Measurements from ENCODE around the gene TTC39B.

The TTC39B gene

GRCh38 chr9:15271403-15271802 lies 35.6 kb downstream of the TTC39B start:
- no peak overlapping the region for H2BK12ac ChIP-seq (ENCODE audit: low read length)
- no peak overlapping the region for H2BK5ac ChIP-seq (ENCODE audit: low read length)
- H3K23ac ChIP-seq (ENCODE audit: low read depth, low read length, poor library complexity), result no peak overlapping the region
- H3K79me1 ChIP-seq (ENCODE audit: low read depth, low read length), result no peaks in the 10 kb centered on the region
- no peak overlapping the region for H3K18ac ChIP-seq (ENCODE audit: low read length)
- H3K27ac ChIP-seq (replicated peaks; ENCODE audit: low read length), result no peak overlapping the region
- H3K36me3 ChIP-seq (replicated peaks in 1 of 2; ENCODE audit: control insufficient read depth in 2 of 2, insufficient read depth in 2 of 2, low read length in 2 of 2), result no peaks in the 10 kb centered on the region
- no peak overlapping the region for H4K8ac ChIP-seq (ENCODE audit: low read depth, low read length)
- no peak overlapping the region for H3K4me3 ChIP-seq (ENCODE audit: low read length in 2 of 2)
- no peaks in the 10 kb centered on the region for H3K27me3 ChIP-seq (ENCODE audit: control insufficient read depth in 3 of 3, insufficient read depth in 3 of 3, low read depth in 1 of 3, low read length in 3 of 3)
- no peak overlapping the region for H2BK120ac ChIP-seq (ENCODE audit: low read depth, low read length)
- no peaks in the 10 kb centered on the region for H3K9me3 ChIP-seq (replicated peaks in 1 of 2; ENCODE audit: control insufficient read depth in 2 of 2, insufficient read depth in 1 of 2, low read depth in 1 of 2, low read length in 2 of 2)
- no peak overlapping the region for H3K4me2 ChIP-seq (ENCODE audit: insufficient read depth, low read length, poor library complexity, severe bottlenecking)
- no CpG with 5 or more reads among the region's 7 CpGs for WGBS, 2 donors (ENCODE audit: extremely low coverage in 2 of 2, insufficient read length in 2 of 2, insufficient replicate concordance in 1 of 2)
- H2AFZ ChIP-seq (ENCODE audit: low read length), result no peak overlapping the region
- no peak overlapping the region for H3K14ac ChIP-seq (ENCODE audit: low read length)
- H3K9ac ChIP-seq (ENCODE audit: low read depth, low read length, poor library complexity), result no peak overlapping the region
- no peak overlapping the region for H2BK15ac ChIP-seq (ENCODE audit: low read length)
- H2AK5ac ChIP-seq (ENCODE audit: low read depth, low read length), result no peak overlapping the region
- no peak overlapping the region for H4K91ac ChIP-seq (ENCODE audit: low read depth, low read length, poor library complexity)
- H3K4ac ChIP-seq (ENCODE audit: low read length), result no peak overlapping the region
- peaks cover 0 to 3% of the 10 kb centered on the region in 2 donors for H3K4me1 ChIP-seq (ENCODE audit: control insufficient read depth in 2 of 2, insufficient read depth in 1 of 2, low read depth in 1 of 2, low read length in 2 of 2)
- no peak for DNase-seq (ENCODE audit: low spot score)

DNA sequence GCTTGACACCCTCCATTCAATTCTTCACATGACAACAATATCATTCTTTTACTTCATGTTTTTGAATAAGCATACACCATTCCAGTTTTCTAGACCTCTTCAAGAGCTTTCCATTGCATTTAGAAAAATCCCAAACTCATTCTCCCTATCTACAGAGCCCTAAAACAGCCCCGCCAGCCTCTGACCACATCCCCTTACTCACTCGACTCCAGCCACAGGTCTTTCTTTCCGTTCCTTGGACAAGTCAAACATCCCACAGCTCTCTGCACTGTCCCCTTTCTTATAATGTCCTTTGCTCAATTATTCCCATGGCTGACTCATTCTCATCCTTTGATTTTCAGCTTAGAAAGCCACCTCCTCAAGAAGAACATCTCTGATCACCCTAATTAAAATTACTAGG lies 38.2 kb downstream of the TTC39B start:
- Histone ChIP-seq H3K4me1 (ENCODE audit: control insufficient read depth in 2 of 2, insufficient read depth in 1 of 2, low read depth in 1 of 2, low read length in 2 of 2) (no peaks in the 10 kb centered on the region), H3K27ac (replicated peaks; ENCODE audit: low read length) (no peak overlapping the region), H3K23ac (ENCODE audit: low read depth, low read length, poor library complexity) (no peak overlapping the region), H3K4ac (ENCODE audit: low read length) (no peak overlapping the region), H2BK12ac (ENCODE audit: low read length) (no peak overlapping the region), H4K91ac (ENCODE audit: low read depth, low read length, poor library complexity) (no peak overlapping the region), H2AK5ac (ENCODE audit: low read depth, low read length) (no peak overlapping the region), H3K14ac (ENCODE audit: low read length) (no peak overlapping the region), H3K4me2 (ENCODE audit: insufficient read depth, low read length, poor library complexity, severe bottlenecking) (no peak overlapping the region), H3K4me3 (ENCODE audit: low read length in 2 of 2) (no peak overlapping the region), H3K9ac (ENCODE audit: low read depth, low read length, poor library complexity) (no peak overlapping the region), H2AFZ (ENCODE audit: low read length) (no peak overlapping the region), H3K18ac (ENCODE audit: low read length) (no peak overlapping the region), H4K8ac (ENCODE audit: low read depth, low read length) (no peak overlapping the region), H3K27me3 (ENCODE audit: control insufficient read depth in 3 of 3, insufficient read depth in 3 of 3, low read depth in 1 of 3, low read length in 3 of 3) (no peaks in the 10 kb centered on the region), H3K36me3 (replicated peaks in 1 of 2; ENCODE audit: control insufficient read depth in 2 of 2, insufficient read depth in 2 of 2, low read length in 2 of 2) (no peaks in the 10 kb centered on the region), H2BK15ac (ENCODE audit: low read length) (no peak overlapping the region), H2BK120ac (ENCODE audit: low read depth, low read length) (no peak overlapping the region), H2BK5ac (ENCODE audit: low read length) (no peak overlapping the region), H3K79me1 (ENCODE audit: low read depth, low read length) (no peaks in the 10 kb centered on the region), H3K9me3 (replicated peaks in 1 of 2; ENCODE audit: control insufficient read depth in 2 of 2, insufficient read depth in 1 of 2, low read depth in 1 of 2, low read length in 2 of 2) (no peaks in the 10 kb centered on the region)
- no peak for DNase-seq (ENCODE audit: low spot score)
- no CpG with 5 or more reads among the region's 3 CpGs for WGBS, 2 donors (ENCODE audit: extremely low coverage in 2 of 2, insufficient read length in 2 of 2, insufficient replicate concordance in 1 of 2)

DNA sequence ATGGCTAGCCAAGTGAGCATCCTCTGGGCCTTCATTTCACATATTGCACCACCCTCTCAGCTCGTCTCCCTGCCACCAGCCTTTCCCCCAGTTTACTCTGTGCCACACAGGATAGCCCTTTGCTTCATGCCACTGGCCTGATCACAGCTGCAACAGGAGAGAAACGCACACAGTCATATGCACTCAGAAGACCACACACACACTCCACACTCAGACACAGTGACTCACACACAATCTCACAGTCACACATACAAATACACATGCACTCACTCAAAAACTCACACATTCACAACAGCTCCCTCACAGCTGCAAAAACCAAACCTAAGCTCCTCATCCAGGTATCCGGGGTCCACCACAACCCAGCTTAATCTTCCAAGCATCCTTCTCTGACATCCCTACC lies 38.7 kb downstream of the TTC39B start:
- no peaks in the 10 kb centered on the region for H3K4me1 ChIP-seq (ENCODE audit: control insufficient read depth in 2 of 2, insufficient read depth in 1 of 2, low read depth in 1 of 2, low read length in 2 of 2)
- no peak overlapping the region for H3K4me3 ChIP-seq (ENCODE audit: low read length in 2 of 2)
- no peak overlapping the region for H2AK5ac ChIP-seq (ENCODE audit: low read depth, low read length)
- no peaks in the 10 kb centered on the region for H3K79me1 ChIP-seq (ENCODE audit: low read depth, low read length)
- H3K9ac ChIP-seq (ENCODE audit: low read depth, low read length, poor library complexity), result no peak overlapping the region
- H3K27me3 ChIP-seq (ENCODE audit: control insufficient read depth in 3 of 3, insufficient read depth in 3 of 3, low read depth in 1 of 3, low read length in 3 of 3), result no peaks in the 10 kb centered on the region
- H4K8ac ChIP-seq (ENCODE audit: low read depth, low read length), result no peak overlapping the region
- H3K36me3 ChIP-seq (replicated peaks in 1 of 2; ENCODE audit: control insufficient read depth in 2 of 2, insufficient read depth in 2 of 2, low read length in 2 of 2), result no peaks in the 10 kb centered on the region
- H4K91ac ChIP-seq (ENCODE audit: low read depth, low read length, poor library complexity), result no peak overlapping the region
- H3K18ac ChIP-seq (ENCODE audit: low read length), result no peak overlapping the region
- H3K4ac ChIP-seq (ENCODE audit: low read length), result no peak overlapping the region
- no peak overlapping the region for H2BK5ac ChIP-seq (ENCODE audit: low read length)
- no peak for DNase-seq (ENCODE audit: low spot score)
- H3K9me3 ChIP-seq (replicated peaks in 1 of 2; ENCODE audit: control insufficient read depth in 2 of 2, insufficient read depth in 1 of 2, low read depth in 1 of 2, low read length in 2 of 2), result no peaks in the 10 kb centered on the region
- no peak overlapping the region for H2BK120ac ChIP-seq (ENCODE audit: low read depth, low read length)
- no peak overlapping the region for H3K23ac ChIP-seq (ENCODE audit: low read depth, low read length, poor library complexity)
- H3K27ac ChIP-seq (replicated peaks; ENCODE audit: low read length), result no peak overlapping the region
- no peak overlapping the region for H2BK15ac ChIP-seq (ENCODE audit: low read length)
- H3K14ac ChIP-seq (ENCODE audit: low read length), result no peak overlapping the region
- H2BK12ac ChIP-seq (ENCODE audit: low read length), result no peak overlapping the region
- WGBS, 2 donors (ENCODE audit: extremely low coverage in 2 of 2, insufficient read length in 2 of 2, insufficient replicate concordance in 1 of 2), result no CpG with 5 or more reads among the region's 3 CpGs
- no peak overlapping the region for H3K4me2 ChIP-seq (ENCODE audit: insufficient read depth, low read length, poor library complexity, severe bottlenecking)
- H2AFZ ChIP-seq (ENCODE audit: low read length), result no peak overlapping the region

GRCh38 chr9:15264918-15265317 lies 42.1 kb downstream of the TTC39B start:
- H3K18ac ChIP-seq (ENCODE audit: low read length), result no peak overlapping the region
- no peak overlapping the region for H2AK5ac ChIP-seq (ENCODE audit: low read depth, low read length)
- no peak overlapping the region for H3K23ac ChIP-seq (ENCODE audit: low read depth, low read length, poor library complexity)
- WGBS, 2 donors (ENCODE audit: extremely low coverage in 2 of 2, insufficient read length in 2 of 2, insufficient replicate concordance in 1 of 2), result no CpG with 5 or more reads among the region's 1 CpG
- H3K27me3 ChIP-seq (ENCODE audit: control insufficient read depth in 3 of 3, insufficient read depth in 3 of 3, low read depth in 1 of 3, low read length in 3 of 3), result no peaks in the 10 kb centered on the region
- H3K36me3 ChIP-seq (replicated peaks in 1 of 2; ENCODE audit: control insufficient read depth in 2 of 2, insufficient read depth in 2 of 2, low read length in 2 of 2), result no peaks in the 10 kb centered on the region
- no peak overlapping the region for H3K14ac ChIP-seq (ENCODE audit: low read length)
- DNase-seq (ENCODE audit: low spot score), result no peak
- H2AFZ ChIP-seq (ENCODE audit: low read length), result no peak overlapping the region
- H3K4ac ChIP-seq (ENCODE audit: low read length), result no peak overlapping the region
- no peak overlapping the region for H4K91ac ChIP-seq (ENCODE audit: low read depth, low read length, poor library complexity)
- no peak overlapping the region for H3K27ac ChIP-seq (replicated peaks; ENCODE audit: low read length)
- H3K9ac ChIP-seq (ENCODE audit: low read depth, low read length, poor library complexity), result no peak overlapping the region
- H2BK5ac ChIP-seq (ENCODE audit: low read length), result no peak overlapping the region
- H3K4me3 ChIP-seq (ENCODE audit: low read length in 2 of 2), result no peak overlapping the region
- no peaks in the 10 kb centered on the region for H3K79me1 ChIP-seq (ENCODE audit: low read depth, low read length)
- H3K4me2 ChIP-seq (ENCODE audit: insufficient read depth, low read length, poor library complexity, severe bottlenecking), result no peak overlapping the region
- H2BK15ac ChIP-seq (ENCODE audit: low read length), result no peak overlapping the region
- no peak overlapping the region for H4K8ac ChIP-seq (ENCODE audit: low read depth, low read length)
- H2BK120ac ChIP-seq (ENCODE audit: low read depth, low read length), result no peak overlapping the region
- H2BK12ac ChIP-seq (ENCODE audit: low read length), result no peak overlapping the region
- no peaks in the 10 kb centered on the region for H3K4me1 ChIP-seq (ENCODE audit: control insufficient read depth in 2 of 2, insufficient read depth in 1 of 2, low read depth in 1 of 2, low read length in 2 of 2)
- H3K9me3 ChIP-seq (replicated peaks in 1 of 2; ENCODE audit: control insufficient read depth in 2 of 2, insufficient read depth in 1 of 2, low read depth in 1 of 2, low read length in 2 of 2), result no peaks in the 10 kb centered on the region

Data from neuronal stem cell (in vitro differentiated cells).